HG03108 (cell line): ENCODE results near the gene NT5DC2.

Experiments
- ATAC-seq: cut with Tn5 transposase; IDR thresholded peaks from one replicate; pipeline ENCODE4 v1.9.1; 2021; ENCODE audit warnings: moderate library complexity; ENCODE audit not compliant: unreplicated experiment

NT5DC2 gene

GRCh38 chr3:52512727-52513126, 20.9 kb downstream of the NT5DC2 start:
- no peak for ATAC-seq

- no peak for ATAC-seq
These were observed 21.6 kb downstream of the NT5DC2 start for GRCh38 chr3:52512105-52512504.

GRCh38 chr3:52511509-52511908, 22.1 kb downstream of the NT5DC2 start:
- ATAC-seq = no peak

- no peak for ATAC-seq
These were observed 23.8 kb downstream of the NT5DC2 start for GRCh38 chr3:52509753-52510328.

- no peak for ATAC-seq
These were observed 26.3 kb downstream of the NT5DC2 start for GRCh38 chr3:52507359-52507758.

- no peak for ATAC-seq
These were observed 27.2 kb downstream of the NT5DC2 start for GRCh38 chr3:52506266-52506966.

- no peak for ATAC-seq
These were observed 28.7 kb downstream of the NT5DC2 start for GRCh38 chr3:52504977-52505376.

- ATAC-seq = no peak
These were observed 29.8 kb downstream of the NT5DC2 start for GRCh38 chr3:52503788-52504424.

GRCh38 chr3:52502808-52503350, 30.8 kb downstream of the NT5DC2 start:
- ATAC-seq = no peak

- ATAC-seq = no peak
These were observed 31.7 kb downstream of the NT5DC2 start for GRCh38 chr3:52502001-52502400.

GRCh38 chr3:52501046-52501445, 32.6 kb downstream of the NT5DC2 start:
- no peak for ATAC-seq

GRCh38 chr3:52498137-52499054, 35.3 kb downstream of the NT5DC2 start:
- no peak for ATAC-seq

- ATAC-seq = no peak
These were observed 37.7 kb downstream of the NT5DC2 start for GRCh38 chr3:52495777-52496602.

- ATAC-seq = no peak
These were observed 38.7 kb downstream of the NT5DC2 start, which contains the start of gene STAB1 for GRCh38 chr3:52494886-52495495. TSS of gene STAB1 (plus strand) at chr3:52495338. CDS start at chr3:52495414, 76 bp downstream.

GRCh38 chr3:52494445-52494844, 39.2 kb downstream of the NT5DC2 start:
- no peak for ATAC-seq

- no peak for ATAC-seq
These were observed 40.2 kb downstream of the NT5DC2 start for GRCh38 chr3:52493232-52494017.

- no peak for ATAC-seq
These were observed 41.6 kb downstream of the NT5DC2 start for GRCh38 chr3:52492059-52492458.

GRCh38 chr3:52490939-52491526, 42.6 kb downstream of the NT5DC2 start:
- no peak for ATAC-seq
